Endothelial cell of umbilical vein (primary cell): ENCODE measurements around the gene ZNF565.

ENCODE experiments used
- EZH2 ChIP-seq: IDR thresholded peaks from 2 replicates; pipeline ENCODE4 v1.6.1; 2012; ENCODE audit warnings: borderline replicate concordance, low read depth, mild to moderate bottlenecking, moderate library complexity, low read length, inconsistent platforms; ENCODE audit not compliant: severe bottlenecking
- FOS ChIP-seq: IDR thresholded peaks from 2 replicates; pipeline ENCODE4 v1.6.1; 2011; ENCODE audit warnings: mild to moderate bottlenecking, low read length, moderate library complexity, borderline replicate concordance; ENCODE audit not compliant: insufficient read depth
- GATA2 ChIP-seq: IDR thresholded peaks from 2 replicates; pipeline ENCODE4 v1.7.0; 2011; ENCODE audit warnings: low read depth, mild to moderate bottlenecking, moderate library complexity, mixed read lengths, low read length; ENCODE audit not compliant: insufficient read length, insufficient read depth
- JUN ChIP-seq: IDR thresholded peaks from 2 replicates; pipeline ENCODE4 v1.6.1; 2011; ENCODE audit warnings: borderline replicate concordance, low read depth; ENCODE audit not compliant: insufficient read length, insufficient read depth
- MYC ChIP-seq: IDR thresholded peaks from one replicate; pipeline ENCODE4 v1.6.1; 2011; ENCODE audit warnings: mild to moderate bottlenecking, low read depth, low read length
- POLR2A ChIP-seq: IDR thresholded peaks from 2 replicates; pipeline ENCODE4 v1.6.1; 2012; ENCODE audit warnings: low read depth, mild to moderate bottlenecking, control low read depth, low read length
- POLR2AphosphoS5 ChIP-seq: IDR thresholded peaks from 2 replicates; pipeline ENCODE4 v1.6.1; 2012; ENCODE audit warnings: low read depth, mild to moderate bottlenecking, control low read depth, low read length, moderate library complexity; ENCODE audit not compliant: insufficient read depth
- TF ChIP-seq, protein P1 (sequence below), 2 donors: IDR thresholded peaks; 1 replicate in 1 of 2; 2 replicates in 1 of 2; pipeline ENCODE4 v1.5.1; 2011; ENCODE audit warnings: low read length in 2 of 2, mild to moderate bottlenecking in 2 of 2, moderate library complexity in 2 of 2, control low read depth in 1 of 2, inconsistent platforms in 1 of 2, low read depth in 1 of 2; ENCODE audit not compliant: insufficient read depth in 1 of 2; ENCODE audit errors: extremely low read depth in 1 of 2
- TF ChIP-seq, protein P2 (sequence below): IDR thresholded peaks from 2 replicates; pipeline ENCODE4 v1.6.1; 2011; ENCODE audit not compliant: insufficient read depth, insufficient read length

DNA sequence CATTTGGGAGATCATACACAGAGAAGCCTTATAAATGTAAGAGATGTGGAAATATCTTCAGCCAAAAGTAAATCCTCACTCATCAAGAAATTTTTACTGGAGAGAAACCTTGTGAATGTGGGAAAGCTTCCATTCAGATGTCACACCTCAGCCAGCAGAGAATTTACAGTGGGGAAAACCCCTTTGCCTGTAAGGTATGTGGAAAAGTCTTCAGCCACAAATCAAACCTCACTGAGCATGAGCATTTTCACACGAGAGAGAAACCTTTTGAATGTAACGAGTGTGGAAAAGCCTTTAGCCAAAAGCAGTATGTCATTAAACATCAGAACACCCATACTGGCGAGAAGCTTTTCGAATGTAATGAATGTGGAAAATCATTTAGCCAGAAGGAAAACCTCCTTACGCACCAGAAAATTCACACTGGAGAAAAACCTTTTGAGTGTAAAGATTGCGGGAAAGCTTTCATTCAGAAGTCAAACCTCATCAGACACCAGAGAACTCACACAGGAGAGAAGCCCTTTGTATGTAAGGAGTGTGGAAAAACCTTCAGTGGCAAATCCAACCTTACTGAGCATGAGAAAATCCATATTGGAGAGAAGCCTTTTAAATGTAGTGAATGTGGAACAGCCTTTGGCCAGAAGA lies 22.0 kb upstream of the ZNF565 start:
- TF ChIP-seq, protein P1, sequence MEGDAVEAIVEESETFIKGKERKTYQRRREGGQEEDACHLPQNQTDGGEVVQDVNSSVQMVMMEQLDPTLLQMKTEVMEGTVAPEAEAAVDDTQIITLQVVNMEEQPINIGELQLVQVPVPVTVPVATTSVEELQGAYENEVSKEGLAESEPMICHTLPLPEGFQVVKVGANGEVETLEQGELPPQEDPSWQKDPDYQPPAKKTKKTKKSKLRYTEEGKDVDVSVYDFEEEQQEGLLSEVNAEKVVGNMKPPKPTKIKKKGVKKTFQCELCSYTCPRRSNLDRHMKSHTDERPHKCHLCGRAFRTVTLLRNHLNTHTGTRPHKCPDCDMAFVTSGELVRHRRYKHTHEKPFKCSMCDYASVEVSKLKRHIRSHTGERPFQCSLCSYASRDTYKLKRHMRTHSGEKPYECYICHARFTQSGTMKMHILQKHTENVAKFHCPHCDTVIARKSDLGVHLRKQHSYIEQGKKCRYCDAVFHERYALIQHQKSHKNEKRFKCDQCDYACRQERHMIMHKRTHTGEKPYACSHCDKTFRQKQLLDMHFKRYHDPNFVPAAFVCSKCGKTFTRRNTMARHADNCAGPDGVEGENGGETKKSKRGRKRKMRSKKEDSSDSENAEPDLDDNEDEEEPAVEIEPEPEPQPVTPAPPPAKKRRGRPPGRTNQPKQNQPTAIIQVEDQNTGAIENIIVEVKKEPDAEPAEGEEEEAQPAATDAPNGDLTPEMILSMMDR (IDR thresholded peaks at IDR 0.05; ENCODE audit: extremely low read depth in 1 of 2, insufficient read depth in 1 of 2, low read depth in 1 of 2, low read length in 2 of 2), result no peak
- TF ChIP-seq FOS (no peak), POLR2A (no peak), EZH2 (no peak), POLR2AphosphoS5 (no peak), GATA2 (no peak), MYC (no peak), JUN (no peak)
- TF ChIP-seq, protein P2, sequence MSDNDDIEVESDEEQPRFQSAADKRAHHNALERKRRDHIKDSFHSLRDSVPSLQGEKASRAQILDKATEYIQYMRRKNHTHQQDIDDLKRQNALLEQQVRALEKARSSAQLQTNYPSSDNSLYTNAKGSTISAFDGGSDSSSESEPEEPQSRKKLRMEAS, result no peak
